GM12801 (cell line): ENCODE data around the gene SGMS1.

Experiments
- TF ChIP-seq, protein P1 (sequence below): IDR thresholded peaks from one replicate; pipeline ENCODE4 v1.5.1; 2011; ENCODE audit warnings: control low read depth; ENCODE audit not compliant: insufficient read length; ENCODE audit errors: extremely low read depth

SGMS1 gene

DNA sequence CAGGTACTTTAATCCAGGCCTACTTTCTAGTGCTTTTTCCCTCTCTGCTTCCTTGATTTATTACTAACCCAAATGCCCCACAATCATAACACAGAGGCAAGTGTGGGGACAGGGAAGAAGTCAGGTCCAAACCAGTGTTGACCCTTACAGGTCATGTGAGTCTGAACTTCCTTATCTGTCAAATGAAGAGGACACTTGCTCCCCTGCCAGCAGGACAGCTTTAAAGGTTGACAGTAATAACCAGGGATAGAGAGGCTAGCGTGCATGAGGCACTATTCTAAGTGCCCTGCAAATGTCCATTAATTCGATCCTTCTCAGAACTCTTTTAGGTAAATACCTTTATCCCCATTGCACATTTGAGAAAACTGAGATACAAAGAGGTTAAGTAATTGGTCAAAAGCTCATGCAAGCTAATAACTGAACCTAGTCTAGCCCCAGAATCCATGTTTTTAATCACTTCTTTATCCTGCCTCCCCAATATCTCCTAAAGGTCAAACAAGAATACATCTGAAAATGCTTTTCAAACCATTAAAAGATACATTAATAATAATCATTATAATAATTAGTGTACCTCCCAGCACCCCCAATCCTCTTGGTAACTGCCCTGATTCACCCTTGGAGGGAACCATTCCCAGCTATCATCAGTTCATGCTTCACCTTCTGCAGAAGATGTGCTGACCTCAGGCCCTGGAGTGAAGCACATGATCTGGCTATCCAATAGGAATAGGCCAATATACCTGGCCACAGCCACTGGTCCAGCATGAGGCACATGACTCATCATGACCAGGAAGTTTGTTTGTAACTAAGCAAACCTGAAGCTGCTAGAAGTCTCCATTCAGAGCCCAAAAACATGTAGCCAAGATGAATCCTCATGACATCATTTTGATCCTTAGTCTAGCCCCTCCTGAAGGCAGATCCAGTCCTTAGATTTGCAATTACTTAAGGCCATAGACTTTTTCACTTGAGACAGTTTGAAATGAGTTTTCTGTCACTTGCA is 40.7 kb downstream of the SGMS1 start:
- TF ChIP-seq, protein P1, sequence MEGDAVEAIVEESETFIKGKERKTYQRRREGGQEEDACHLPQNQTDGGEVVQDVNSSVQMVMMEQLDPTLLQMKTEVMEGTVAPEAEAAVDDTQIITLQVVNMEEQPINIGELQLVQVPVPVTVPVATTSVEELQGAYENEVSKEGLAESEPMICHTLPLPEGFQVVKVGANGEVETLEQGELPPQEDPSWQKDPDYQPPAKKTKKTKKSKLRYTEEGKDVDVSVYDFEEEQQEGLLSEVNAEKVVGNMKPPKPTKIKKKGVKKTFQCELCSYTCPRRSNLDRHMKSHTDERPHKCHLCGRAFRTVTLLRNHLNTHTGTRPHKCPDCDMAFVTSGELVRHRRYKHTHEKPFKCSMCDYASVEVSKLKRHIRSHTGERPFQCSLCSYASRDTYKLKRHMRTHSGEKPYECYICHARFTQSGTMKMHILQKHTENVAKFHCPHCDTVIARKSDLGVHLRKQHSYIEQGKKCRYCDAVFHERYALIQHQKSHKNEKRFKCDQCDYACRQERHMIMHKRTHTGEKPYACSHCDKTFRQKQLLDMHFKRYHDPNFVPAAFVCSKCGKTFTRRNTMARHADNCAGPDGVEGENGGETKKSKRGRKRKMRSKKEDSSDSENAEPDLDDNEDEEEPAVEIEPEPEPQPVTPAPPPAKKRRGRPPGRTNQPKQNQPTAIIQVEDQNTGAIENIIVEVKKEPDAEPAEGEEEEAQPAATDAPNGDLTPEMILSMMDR = no peak

DNA sequence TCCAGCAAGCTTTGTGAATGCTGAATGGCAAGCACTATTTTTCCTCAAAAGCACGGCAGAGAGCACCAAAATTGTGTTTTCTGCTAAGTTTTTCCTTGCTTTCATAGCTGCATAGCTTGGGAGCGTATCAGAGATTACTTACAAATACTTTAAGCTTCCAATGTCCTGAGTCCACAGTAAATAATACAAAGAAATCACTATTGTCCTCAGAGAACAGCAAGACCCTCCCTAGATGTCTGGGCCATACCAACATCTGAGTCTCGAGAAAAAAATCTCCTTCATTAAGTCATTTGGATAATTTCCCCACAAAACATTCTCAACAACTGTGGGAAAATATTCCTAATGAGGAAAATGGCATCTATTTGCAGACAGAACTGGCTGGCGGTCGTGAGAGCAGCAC is 41.7 kb downstream of the SGMS1 start:
- TF ChIP-seq, protein P1 = no peak

DNA sequence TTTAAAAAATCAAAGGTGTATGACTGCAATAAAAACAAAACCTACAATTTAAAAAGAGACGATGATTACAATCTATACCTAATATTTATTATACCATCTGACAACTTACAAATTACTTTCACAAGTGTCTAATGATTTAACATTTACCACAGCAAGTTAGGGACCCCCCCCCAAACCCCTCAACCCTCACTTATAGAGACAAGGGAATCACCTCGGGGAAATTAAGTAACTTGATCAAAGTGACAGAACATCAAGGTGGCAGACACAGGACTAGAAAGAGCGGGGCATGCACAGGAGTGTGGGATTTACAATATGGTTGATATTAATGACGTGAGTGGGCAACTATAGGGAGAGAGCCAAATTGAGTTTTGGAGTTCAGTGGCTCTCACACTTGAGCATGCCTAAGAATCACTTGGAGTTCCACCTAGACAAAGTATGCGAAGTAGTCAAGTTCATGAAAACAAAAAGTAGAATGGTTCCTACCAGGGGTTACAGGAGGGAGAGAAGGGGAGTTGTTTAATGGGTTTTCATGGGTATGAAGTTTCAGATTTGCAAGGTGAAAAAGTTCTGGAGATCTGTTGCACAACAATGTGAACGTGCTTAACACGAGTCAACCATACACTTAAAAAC is 43.4 kb downstream of the SGMS1 start:
- TF ChIP-seq, protein P1 = no peak

DNA sequence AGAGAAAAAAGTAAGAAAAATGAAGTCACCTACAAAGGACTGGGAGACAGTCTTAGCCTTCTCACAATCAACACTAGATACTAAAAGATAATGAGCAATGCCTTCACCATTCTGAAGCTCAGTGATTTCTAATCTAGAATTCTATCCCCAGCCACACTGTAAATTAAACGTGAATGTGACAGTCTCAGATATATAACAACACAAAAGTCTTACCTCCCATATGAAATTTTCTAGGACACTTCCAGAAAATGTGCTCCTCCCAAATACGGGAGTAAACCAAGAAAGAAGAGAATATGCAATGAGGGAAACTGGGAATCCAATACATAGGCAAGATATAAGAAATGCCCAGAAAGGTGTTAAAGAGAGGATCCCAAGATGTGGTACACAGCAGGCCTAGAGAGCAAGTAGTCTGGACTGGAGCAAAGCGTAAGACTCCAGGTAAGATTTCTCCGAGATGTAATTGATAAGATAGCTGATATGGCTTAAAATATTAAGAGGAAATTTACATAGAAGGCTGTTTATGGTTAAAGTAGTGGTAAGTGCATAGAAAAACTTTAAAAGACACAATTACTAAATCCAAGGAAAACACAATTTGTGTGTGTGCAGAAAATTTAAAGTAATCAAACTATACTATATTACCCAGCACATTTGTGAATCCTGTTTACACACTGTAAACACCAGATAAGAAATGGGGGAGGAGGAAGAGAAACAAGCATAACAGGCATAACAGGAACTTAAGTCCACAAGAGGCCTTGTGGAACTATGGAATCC is 44.1 kb downstream of the SGMS1 start:
- TF ChIP-seq, protein P1 = no peak

DNA sequence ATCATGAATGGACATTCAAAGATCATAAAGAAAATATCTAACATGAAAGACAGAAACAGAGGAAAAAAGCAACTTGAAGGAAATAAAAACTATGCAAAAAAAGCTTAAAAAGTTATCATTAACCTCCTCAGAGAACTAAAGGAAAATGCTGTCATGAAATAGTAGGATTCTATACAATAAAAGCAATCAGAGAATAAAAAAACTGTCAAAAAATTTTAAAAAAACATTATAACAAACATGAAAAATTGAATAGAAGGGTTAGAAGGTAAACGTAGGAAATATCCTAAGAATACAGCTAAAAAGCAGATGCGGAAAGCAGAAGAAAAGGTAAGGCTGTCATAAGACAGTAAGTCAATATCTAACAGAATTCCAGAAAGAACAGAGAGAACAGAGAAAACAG is 44.8 kb downstream of the SGMS1 start:
- TF ChIP-seq, protein P1 = no peak

DNA sequence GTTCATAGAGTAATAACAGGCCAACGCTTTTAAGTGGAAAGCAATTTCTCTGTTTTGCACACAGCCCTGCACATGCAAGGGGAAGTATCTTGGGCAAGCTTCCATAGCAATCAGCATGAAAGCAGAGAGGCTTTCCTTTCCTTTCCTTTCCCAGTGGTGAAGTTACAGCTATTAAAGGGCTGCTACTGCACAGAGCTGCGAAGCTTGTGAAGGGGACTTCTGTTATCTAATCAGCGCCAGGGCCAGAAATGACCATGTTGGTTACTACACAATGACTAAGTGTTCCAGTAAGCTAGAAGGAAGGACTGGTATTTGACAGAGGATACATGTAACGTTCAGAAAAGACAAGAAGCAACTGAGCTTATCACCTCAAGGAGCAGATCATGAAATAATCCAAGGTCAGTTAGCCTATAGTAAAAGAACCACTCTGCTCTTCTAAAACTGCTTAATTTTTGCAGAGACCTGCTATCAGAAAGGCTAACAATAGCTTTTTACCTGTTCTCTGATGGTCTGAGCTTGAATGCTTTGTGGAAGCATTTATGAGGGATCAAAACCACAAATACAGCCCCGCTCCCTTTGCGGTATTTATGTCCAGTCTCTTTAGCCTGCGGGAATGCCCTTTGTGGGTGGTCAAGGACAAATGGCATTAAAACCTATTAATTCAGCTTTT is 45.9 kb downstream of the SGMS1 start:
- TF ChIP-seq, protein P1 = no peak
